ENCODE measurements around the gene KRTAP29-1. TPM values are rescaled to one million over a fixed set of nuclear protein-coding genes. Genes with fewer than 3 reads are reported as not detected.

KRTAP29-1 gene
- total RNA-seq, 3 donors from 2014 or later: not detected

GRCh38 chr17:41334385-41335305 is 32.0 kb upstream of the KRTAP29-1 start:
- H3K4me1 Mint-ChIP-seq (ENCODE audit: low read depth): peaks cover 56% of the 10 kb centered on the region
- H3K9me3 Mint-ChIP-seq: no peaks in the 10 kb centered on the region
- ATAC-seq (no peak), DNase-seq (no peak)
- H3K36me3 Mint-ChIP-seq (ENCODE audit: insufficient read depth): no peaks in the 10 kb centered on the region
- H3K4me3 Mint-ChIP-seq: no peak overlapping the region
- no peaks in the 10 kb centered on the region for H3K27me3 Mint-ChIP-seq (ENCODE audit: low read depth)

- no peak overlapping the region for H3K4me3 Mint-ChIP-seq
- ATAC-seq (no peak), DNase-seq (no peak)
- no peaks in the 10 kb centered on the region for H3K9me3 Mint-ChIP-seq
- no peaks in the 10 kb centered on the region for H3K27me3 Mint-ChIP-seq (ENCODE audit: low read depth)
- H3K36me3 Mint-ChIP-seq (ENCODE audit: insufficient read depth): no peaks in the 10 kb centered on the region
- peaks cover 48% of the 10 kb centered on the region for H3K4me1 Mint-ChIP-seq (ENCODE audit: low read depth)
Measured at GRCh38 chr17:41333836-41334235, 31.2 kb upstream of the KRTAP29-1 start.

GRCh38 chr17:41333098-41333497 is 30.4 kb upstream of the KRTAP29-1 start:
- ATAC-seq (no peak), DNase-seq (no peak)
- no peaks in the 10 kb centered on the region for H3K9me3 Mint-ChIP-seq
- peaks cover 48% of the 10 kb centered on the region for H3K4me1 Mint-ChIP-seq (ENCODE audit: low read depth)
- no peaks in the 10 kb centered on the region for H3K36me3 Mint-ChIP-seq (ENCODE audit: insufficient read depth)
- H3K27me3 Mint-ChIP-seq (ENCODE audit: low read depth): no peaks in the 10 kb centered on the region
- H3K4me3 Mint-ChIP-seq: no peak overlapping the region

- H3K4me1 Mint-ChIP-seq (ENCODE audit: low read depth): peaks cover 44% of the 10 kb centered on the region
- no peak overlapping the region for H3K4me3 Mint-ChIP-seq
- ATAC-seq: no peak
- no peaks in the 10 kb centered on the region for H3K27me3 Mint-ChIP-seq (ENCODE audit: low read depth)
- DNase-seq: no peak
- no peaks in the 10 kb centered on the region for H3K9me3 Mint-ChIP-seq
- no peaks in the 10 kb centered on the region for H3K36me3 Mint-ChIP-seq (ENCODE audit: insufficient read depth)
Measured at GRCh38 chr17:41332239-41332638, 29.6 kb upstream of the KRTAP29-1 start.

- Mint-ChIP-seq H3K4me1 (ENCODE audit: low read depth) (peaks cover 46% of the 10 kb centered on the region), H3K36me3 (ENCODE audit: insufficient read depth) (no peaks in the 10 kb centered on the region)
- ATAC-seq: no peak
Measured at GRCh38 chr17:41331606-41332005, 29.0 kb upstream of the KRTAP29-1 start.

GRCh38 chr17:41329279-41329948 is 26.8 kb upstream of the KRTAP29-1 start:
- Mint-ChIP-seq H3K27me3 (ENCODE audit: low read depth) (no peaks in the 10 kb centered on the region), H3K9me3 (no peaks in the 10 kb centered on the region)
- ATAC-seq: peak in 1 of 2 donors; percentile 34

More at GRCh38 chr17:41331606-41332005, 29.0 kb upstream of the KRTAP29-1 start:
- Mint-ChIP-seq H3K9me3 (no peaks in the 10 kb centered on the region), H3K27me3 (ENCODE audit: low read depth) (no peaks in the 10 kb centered on the region), H3K4me3 (no peak overlapping the region)
- DNase-seq: no peak

GRCh38 chr17:41328207-41328606 is 25.6 kb upstream of the KRTAP29-1 start:
- Mint-ChIP-seq H3K9me3 (no peaks in the 10 kb centered on the region), H3K36me3 (ENCODE audit: insufficient read depth) (no peaks in the 10 kb centered on the region), H3K27me3 (ENCODE audit: low read depth) (no peaks in the 10 kb centered on the region), H3K4me3 (no peak overlapping the region), H3K4me1 (ENCODE audit: low read depth) (peaks cover 42% of the 10 kb centered on the region)
- DNase-seq (no peak), ATAC-seq (no peak)

More at GRCh38 chr17:41329279-41329948, 26.8 kb upstream of the KRTAP29-1 start:
- no peak overlapping the region for H3K4me3 Mint-ChIP-seq
- H3K4me1 Mint-ChIP-seq (ENCODE audit: low read depth): peaks cover 39% of the 10 kb centered on the region
- DNase-seq: no peak
- H3K36me3 Mint-ChIP-seq (ENCODE audit: insufficient read depth): no peaks in the 10 kb centered on the region

GRCh38 chr17:41327411-41328120 is 24.9 kb upstream of the KRTAP29-1 start:
- H3K4me1 Mint-ChIP-seq (ENCODE audit: low read depth): peaks cover 49% of the 10 kb centered on the region
- ATAC-seq (no peak), DNase-seq (no peak)
- H3K27me3 Mint-ChIP-seq (ENCODE audit: low read depth): no peaks in the 10 kb centered on the region
- no peaks in the 10 kb centered on the region for H3K36me3 Mint-ChIP-seq (ENCODE audit: insufficient read depth)
- H3K4me3 Mint-ChIP-seq: no peak overlapping the region
- H3K9me3 Mint-ChIP-seq: no peaks in the 10 kb centered on the region

- DNase-seq (no peak), ATAC-seq (no peak)
- no peaks in the 10 kb centered on the region for H3K27me3 Mint-ChIP-seq (ENCODE audit: low read depth)
- no peaks in the 10 kb centered on the region for H3K36me3 Mint-ChIP-seq (ENCODE audit: insufficient read depth)
- no peaks in the 10 kb centered on the region for H3K9me3 Mint-ChIP-seq
- no peak overlapping the region for H3K4me3 Mint-ChIP-seq
- H3K4me1 Mint-ChIP-seq (ENCODE audit: low read depth): peaks cover 59% of the 10 kb centered on the region
Measured at GRCh38 chr17:41326173-41327145, 23.8 kb upstream of the KRTAP29-1 start.

GRCh38 chr17:41325611-41326010 is 23.0 kb upstream of the KRTAP29-1 start:
- ATAC-seq: no peak
- no peak overlapping the region for H3K4me3 Mint-ChIP-seq

GRCh38 chr17:41325126-41325525 is 22.5 kb upstream of the KRTAP29-1 start:
- no peaks in the 10 kb centered on the region for H3K36me3 Mint-ChIP-seq (ENCODE audit: insufficient read depth)
- peaks cover 59% of the 10 kb centered on the region for H3K4me1 Mint-ChIP-seq (ENCODE audit: low read depth)
- no peak overlapping the region for H3K4me3 Mint-ChIP-seq
- no peak for ATAC-seq
- H3K9me3 Mint-ChIP-seq: peaks cover 1% of the 10 kb centered on the region
- no peak for DNase-seq
- no peaks in the 10 kb centered on the region for H3K27me3 Mint-ChIP-seq (ENCODE audit: low read depth)

More at GRCh38 chr17:41325611-41326010, 23.0 kb upstream of the KRTAP29-1 start:
- Mint-ChIP-seq H3K27me3 (ENCODE audit: low read depth) (no peaks in the 10 kb centered on the region), H3K9me3 (no peaks in the 10 kb centered on the region), H3K36me3 (ENCODE audit: insufficient read depth) (no peaks in the 10 kb centered on the region), H3K4me1 (ENCODE audit: low read depth) (peaks cover 59% of the 10 kb centered on the region)
- DNase-seq: no peak

- Mint-ChIP-seq H3K9me3 (peaks cover 8% of the 10 kb centered on the region), H3K27me3 (ENCODE audit: low read depth) (no peaks in the 10 kb centered on the region), H3K36me3 (ENCODE audit: insufficient read depth) (no peaks in the 10 kb centered on the region), H3K4me3 (no peak overlapping the region), H3K4me1 (ENCODE audit: low read depth) (peaks cover 59% of the 10 kb centered on the region)
- ATAC-seq: no peak
- DNase-seq: no peak
Measured at GRCh38 chr17:41324180-41325075, 21.8 kb upstream of the KRTAP29-1 start.
